ENCODE measurements around the gene MAST4.

Gene MAST4

GRCh38 chr5:67035098-67035740 lies 439.0 kb downstream of the MAST4 start:
- no peak overlapping the region for H2AFZ ChIP-seq (ENCODE audit: low read depth, low read length)
- no peak overlapping the region for H2AK5ac ChIP-seq (ENCODE audit: low read length, severe bottlenecking)
- H3K9me3 ChIP-seq (ENCODE audit: control insufficient read depth, low read length) = no peaks in the 10 kb centered on the region
- H4K8ac ChIP-seq (ENCODE audit: low read length) = no peak overlapping the region
- no peak overlapping the region for H3K4me2 ChIP-seq (ENCODE audit: low read length, poor library complexity, severe bottlenecking)
- H3K27me3 ChIP-seq (ENCODE audit: control insufficient read depth in 1 of 2, insufficient read depth in 1 of 2, low read length in 2 of 2) = no peaks in the 10 kb centered on the region
- H3K36me3 ChIP-seq (ENCODE audit: control insufficient read depth in 1 of 2, insufficient read depth in 2 of 2, low read depth in 1 of 2, low read length in 2 of 2) = peaks cover 0 to 3% of the 10 kb centered on the region in 2 experiments
- H2BK120ac ChIP-seq (ENCODE audit: low read depth, low read length) = no peak overlapping the region
- no peak overlapping the region for H3K9ac ChIP-seq (ENCODE audit: low read length)
- H3K4ac ChIP-seq (ENCODE audit: low read depth in 1 of 2, low read length in 2 of 2) = no peak overlapping the region
- no peak overlapping the region for H3K27ac ChIP-seq (ENCODE audit: low read length, poor library complexity, severe bottlenecking)
- no peak overlapping the region for H3K18ac ChIP-seq (ENCODE audit: low read depth in 1 of 2, low read length in 2 of 2)
- H3K14ac ChIP-seq (ENCODE audit: low read length in 2 of 2) = no peak overlapping the region
- peaks cover 5% of the 10 kb centered on the region for H3K4me1 ChIP-seq (ENCODE audit: control insufficient read depth, insufficient read depth, low read depth, low read length)
- H2BK15ac ChIP-seq (ENCODE audit: low read depth, poor library complexity, severe bottlenecking) = no peak overlapping the region
- no peak overlapping the region for H3K4me3 ChIP-seq (ENCODE audit: insufficient read depth in 1 of 2, low read depth in 1 of 2, low read length in 2 of 2)
- DNase-seq = no peak
- 88% methylated on average over 4 of the region's 4 CpGs for WGBS
- no peak overlapping the region for H4K91ac ChIP-seq (ENCODE audit: low read length)
- H2BK12ac ChIP-seq (ENCODE audit: low read length in 2 of 2) = no peak overlapping the region
- H3K23ac ChIP-seq (ENCODE audit: low read length in 2 of 2) = no peak overlapping the region
- peaks cover 17% of the 10 kb centered on the region for H3K79me1 ChIP-seq (replicated peaks; ENCODE audit: low read length, poor library complexity, severe bottlenecking)
- no peak overlapping the region for H2BK5ac ChIP-seq (ENCODE audit: low read depth, low read length, poor library complexity, severe bottlenecking)

- H2AFZ ChIP-seq (ENCODE audit: low read depth, low read length) = no peak overlapping the region
- H3K4me2 ChIP-seq (ENCODE audit: low read length, poor library complexity, severe bottlenecking) = no peak overlapping the region
- H2BK5ac ChIP-seq (ENCODE audit: low read depth, low read length, poor library complexity, severe bottlenecking) = no peak overlapping the region
- no peak overlapping the region for H3K27ac ChIP-seq (ENCODE audit: low read length, poor library complexity, severe bottlenecking)
- no peak overlapping the region for H3K23ac ChIP-seq (ENCODE audit: low read length in 2 of 2)
- no peaks in the 10 kb centered on the region for H3K9me3 ChIP-seq (ENCODE audit: control insufficient read depth, low read length)
- no peak overlapping the region for H3K18ac ChIP-seq (ENCODE audit: low read depth in 1 of 2, low read length in 2 of 2)
- H4K91ac ChIP-seq (ENCODE audit: low read length) = no peak overlapping the region
- H2BK120ac ChIP-seq (ENCODE audit: low read depth, low read length) = no peak overlapping the region
- H3K27me3 ChIP-seq (ENCODE audit: control insufficient read depth in 1 of 2, insufficient read depth in 1 of 2, low read length in 2 of 2) = no peaks in the 10 kb centered on the region
- no peak overlapping the region for H2BK12ac ChIP-seq (ENCODE audit: low read length in 2 of 2)
- H4K8ac ChIP-seq (ENCODE audit: low read length) = no peak overlapping the region
- no CpG with 5 or more reads among the region's 1 CpG for WGBS
- no peak overlapping the region for H3K4ac ChIP-seq (ENCODE audit: low read depth in 1 of 2, low read length in 2 of 2)
- no peak overlapping the region for H3K14ac ChIP-seq (ENCODE audit: low read length in 2 of 2)
- peaks cover 5% of the 10 kb centered on the region for H3K4me1 ChIP-seq (ENCODE audit: control insufficient read depth, insufficient read depth, low read depth, low read length)
- peaks cover 0 to 3% of the 10 kb centered on the region in 2 experiments for H3K36me3 ChIP-seq (ENCODE audit: control insufficient read depth in 1 of 2, insufficient read depth in 2 of 2, low read depth in 1 of 2, low read length in 2 of 2)
- no peak overlapping the region for H2AK5ac ChIP-seq (ENCODE audit: low read length, severe bottlenecking)
- no peak for DNase-seq
- no peak overlapping the region for H3K4me3 ChIP-seq (ENCODE audit: insufficient read depth in 1 of 2, low read depth in 1 of 2, low read length in 2 of 2)
- peaks cover 15% of the 10 kb centered on the region for H3K79me1 ChIP-seq (replicated peaks; ENCODE audit: low read length, poor library complexity, severe bottlenecking)
- no peak overlapping the region for H2BK15ac ChIP-seq (ENCODE audit: low read depth, poor library complexity, severe bottlenecking)
- H3K9ac ChIP-seq (ENCODE audit: low read length) = no peak overlapping the region
Observed at GRCh38 chr5:67037171-67037570, 441.0 kb downstream of the MAST4 start.

- 75% methylated on average over 4 of the region's 4 CpGs for WGBS
Observed at GRCh38 chr5:67038817-67039603, 442.8 kb downstream of the MAST4 start.

GRCh38 chr5:67042176-67043003 lies 446.2 kb downstream of the MAST4 start:
- Histone ChIP-seq H2AFZ (ENCODE audit: low read depth, low read length) (no peak overlapping the region), H3K18ac (ENCODE audit: low read depth in 1 of 2, low read length in 2 of 2) (no peak overlapping the region), H3K27ac (ENCODE audit: low read length, poor library complexity, severe bottlenecking) (no peak overlapping the region), H3K14ac (ENCODE audit: low read length in 2 of 2) (no peak overlapping the region), H3K9me3 (ENCODE audit: control insufficient read depth, low read length) (no peaks in the 10 kb centered on the region), H2BK5ac (ENCODE audit: low read depth, low read length, poor library complexity, severe bottlenecking) (no peak overlapping the region), H2BK15ac (ENCODE audit: low read depth, poor library complexity, severe bottlenecking) (no peak overlapping the region), H4K91ac (ENCODE audit: low read length) (no peak overlapping the region), H3K9ac (ENCODE audit: low read length) (no peak overlapping the region), H2AK5ac (ENCODE audit: low read length, severe bottlenecking) (no peak overlapping the region), H3K4me1 (ENCODE audit: control insufficient read depth, insufficient read depth, low read depth, low read length) (peaks cover 3% of the 10 kb centered on the region), H4K8ac (ENCODE audit: low read length) (no peak overlapping the region), H3K4ac (ENCODE audit: low read depth in 1 of 2, low read length in 2 of 2) (no peak overlapping the region), H3K27me3 (ENCODE audit: control insufficient read depth in 1 of 2, insufficient read depth in 1 of 2, low read length in 2 of 2) (no peaks in the 10 kb centered on the region), H2BK12ac (ENCODE audit: low read length in 2 of 2) (no peak overlapping the region), H2BK120ac (ENCODE audit: low read depth, low read length) (no peak overlapping the region), H3K23ac (ENCODE audit: low read length in 2 of 2) (no peak overlapping the region), H3K36me3 (ENCODE audit: control insufficient read depth in 1 of 2, insufficient read depth in 2 of 2, low read depth in 1 of 2, low read length in 2 of 2) (peaks cover 0 to 7% of the 10 kb centered on the region in 2 experiments), H3K4me3 (ENCODE audit: insufficient read depth in 1 of 2, low read depth in 1 of 2, low read length in 2 of 2) (no peak overlapping the region), H3K79me1 (replicated peaks; ENCODE audit: low read length, poor library complexity, severe bottlenecking) (peaks cover 18% of the 10 kb centered on the region), H3K4me2 (ENCODE audit: low read length, poor library complexity, severe bottlenecking) (no peak overlapping the region)
- 77% methylated on average over 12 of the region's 12 CpGs for WGBS
- DNase-seq = no peak

More at GRCh38 chr5:67038817-67039603, 442.8 kb downstream of the MAST4 start:
- no peak overlapping the region for H4K8ac ChIP-seq (ENCODE audit: low read length)
- H2BK5ac ChIP-seq (ENCODE audit: low read depth, low read length, poor library complexity, severe bottlenecking) = no peak overlapping the region
- H2BK12ac ChIP-seq (ENCODE audit: low read length in 2 of 2) = no peak overlapping the region
- H3K9ac ChIP-seq (ENCODE audit: low read length) = no peak overlapping the region
- H3K18ac ChIP-seq (ENCODE audit: low read depth in 1 of 2, low read length in 2 of 2) = no peak overlapping the region
- no peak overlapping the region for H3K4me2 ChIP-seq (ENCODE audit: low read length, poor library complexity, severe bottlenecking)
- no peak overlapping the region for H2BK120ac ChIP-seq (ENCODE audit: low read depth, low read length)
- H3K27ac ChIP-seq (ENCODE audit: low read length, poor library complexity, severe bottlenecking) = peak overlapping the region; percentile 50
- H2BK15ac ChIP-seq (ENCODE audit: low read depth, poor library complexity, severe bottlenecking) = no peak overlapping the region
- peaks cover 21% of the 10 kb centered on the region for H3K79me1 ChIP-seq (replicated peaks; ENCODE audit: low read length, poor library complexity, severe bottlenecking)
- H3K36me3 ChIP-seq (ENCODE audit: control insufficient read depth in 1 of 2, insufficient read depth in 2 of 2, low read depth in 1 of 2, low read length in 2 of 2) = peaks cover 0 to 3% of the 10 kb centered on the region in 2 experiments
- no peak overlapping the region for H3K23ac ChIP-seq (ENCODE audit: low read length in 2 of 2)
- H3K4ac ChIP-seq (ENCODE audit: low read depth in 1 of 2, low read length in 2 of 2) = no peak overlapping the region
- no peak overlapping the region for H2AK5ac ChIP-seq (ENCODE audit: low read length, severe bottlenecking)
- peaks cover 5% of the 10 kb centered on the region for H3K4me1 ChIP-seq (ENCODE audit: control insufficient read depth, insufficient read depth, low read depth, low read length)
- H3K14ac ChIP-seq (ENCODE audit: low read length in 2 of 2) = no peak overlapping the region
- H4K91ac ChIP-seq (ENCODE audit: low read length) = no peak overlapping the region
- peak overlapping the region in 1 of 2 experiments; percentile 0 for H3K4me3 ChIP-seq (ENCODE audit: insufficient read depth in 1 of 2, low read depth in 1 of 2, low read length in 2 of 2)
- H2AFZ ChIP-seq (ENCODE audit: low read depth, low read length) = no peak overlapping the region
- no peaks in the 10 kb centered on the region for H3K9me3 ChIP-seq (ENCODE audit: control insufficient read depth, low read length)
- H3K27me3 ChIP-seq (ENCODE audit: control insufficient read depth in 1 of 2, insufficient read depth in 1 of 2, low read length in 2 of 2) = no peaks in the 10 kb centered on the region
- DNase-seq = peak; percentile 70
